K562 (cell line): ENCODE results near the gene ABLIM2. TPM values are rescaled to one million over a fixed set of nuclear protein-coding genes. Genes with fewer than 3 reads are reported as not detected.

Experiments used
- ATAC-seq: fragments of 200-7000 bp; cut with Tn5 transposase; 3 replicates; pipeline ENCODE4 v1.9.1; 2020; ENCODE audit warnings: moderate library complexity
- BruUV-seq: library from RNA; stranded (reverse); fragments of 400-500 nt; replicated peaks from 2 replicates; lab custom pipeline; 2021; lab: Mats Ljungman, UMichigan
- CTCF ChIA-PET: fragments of 300-600 bp; formaldehyde crosslinking; extraction: SDS; loops from one replicate; lab custom pipeline; 2021; ENCODE audit warnings: low intra/inter-chr PET ratio; lab: Yijun Ruan, JAX
- POLR2A ChIA-PET: fragments of 300-600, 350-650 bp; sonication (Branson Sonifier 250); formaldehyde crosslinking; extraction: SDS; loops from one replicate; lab custom pipeline; 2021; ENCODE audit warnings: antibody characterized with exemption, inconsistent platforms; lab: Yijun Ruan, JAX
- DNase-seq, 4 experiments: peaks; one replicate each; pipeline versions ENCODE4 v3.0.0 to v3.0.0-alpha.2; 2011 to 2018; ENCODE audit warnings: low spot score in 3 of 4, mixed read lengths in 3 of 4; ENCODE audit errors: extremely low read depth in 1 of 4
- FAIRE-seq: peaks from 2 replicates; lab custom pipeline; 2011; peaks lifted over from hg19 to GRCh38; lab: Jason Lieb, UNC
- H2AFZ ChIP-seq: 2 replicates; pipeline ENCODE4 v1.6.0; 2011; ENCODE audit warnings: low read depth, low read length, control low read depth, inconsistent platforms
- H3K27ac ChIP-seq: fragments of 200-600 bp; 3 replicates; pipeline ENCODE4 v1.8.0; 2011; ENCODE audit warnings: low read depth, mild to moderate bottlenecking, control low read depth, inconsistent platforms, low read length, moderate library complexity, mixed read lengths; ENCODE audit errors: extremely low read depth
- H3K27me3 ChIP-seq, 2 experiments: fragments of 300-600 bp in 1 of 2; 2 replicates in 1 of 2; 3 replicates in 1 of 2; pipeline versions ENCODE4 v1.6.0 to v1.8.0; 2011; ENCODE audit warnings: inconsistent platforms in 2 of 2, low read length in 2 of 2, mild to moderate bottlenecking in 1 of 2, mixed read lengths in 1 of 2, moderate library complexity in 1 of 2; ENCODE audit not compliant: control insufficient read depth in 2 of 2, insufficient read depth in 2 of 2
- H3K36me3 ChIP-seq: fragments of 300-600 bp; 3 replicates; pipeline ENCODE4 v1.8.0; 2011; ENCODE audit warnings: mild to moderate bottlenecking, low read length, inconsistent platforms; ENCODE audit not compliant: control insufficient read depth, insufficient read depth
- H3K4me1 ChIP-seq, 2 experiments: fragments of 200-600 bp in 1 of 2; replicated peaks in 1 of 2; 2 replicates in 1 of 2; 3 replicates in 1 of 2; pipeline versions ENCODE4 v1.5.1 to v1.8.0; 2011; ENCODE audit warnings: inconsistent platforms in 2 of 2, low read length in 2 of 2, mild to moderate bottlenecking in 1 of 2, mixed read lengths in 1 of 2, moderate library complexity in 1 of 2; ENCODE audit not compliant: control insufficient read depth in 2 of 2, insufficient read depth in 2 of 2
- H3K4me2 ChIP-seq: 2 replicates; pipeline ENCODE4 v1.6.1; 2011; ENCODE audit warnings: low read length, control low read depth, inconsistent platforms, mixed read lengths; ENCODE audit not compliant: insufficient read depth
- H3K4me3 ChIP-seq: fragments of 200-600 bp; sonication (generic), shearing (Covaris generic); 2 replicates; pipeline ENCODE4 v1.5.1; 2016; ENCODE audit warnings: control low read depth, inconsistent platforms
- H3K79me2 ChIP-seq: fragments of 200-600 bp; 3 replicates; pipeline ENCODE4 v1.8.0; 2011; ENCODE audit warnings: low read length, inconsistent platforms; ENCODE audit not compliant: control insufficient read depth, insufficient read depth
- H3K9ac ChIP-seq, 2 experiments: 2 replicates each; pipeline versions ENCODE4 v1.6.0 to v1.6.1; 2011; ENCODE audit warnings: low read depth in 2 of 2, low read length in 2 of 2, control low read depth in 1 of 2, inconsistent platforms in 1 of 2, mild to moderate bottlenecking in 1 of 2, mixed read lengths in 1 of 2; ENCODE audit not compliant: insufficient read depth in 1 of 2
- H3K9me1 ChIP-seq: one replicate; pipeline ENCODE4 v1.6.0; 2011; ENCODE audit warnings: inconsistent platforms, mild to moderate bottlenecking, low read length, moderate library complexity; ENCODE audit not compliant: control insufficient read depth, insufficient read depth
- H3K9me3 ChIP-seq: replicated peaks from 2 replicates; pipeline ENCODE4 v1.5.1; 2011; ENCODE audit warnings: low read depth, low read length, inconsistent platforms; ENCODE audit not compliant: control insufficient read depth, insufficient read depth
- H4K20me1 ChIP-seq: replicated peaks from 2 replicates; pipeline ENCODE4 v1.6.1; 2011; ENCODE audit warnings: low read length, inconsistent platforms, mixed read lengths; ENCODE audit not compliant: control insufficient read depth, insufficient read depth
- CBX1 ChIP-seq: sonication (generic); IDR thresholded peaks from 2 replicates; pipeline ENCODE4 v1.6.1; 2016; ENCODE audit warnings: antibody characterized with exemption, low read depth, mild to moderate bottlenecking
- CGGBP1 ChIP-seq: fragments of 250-450 bp; sonication (Bioruptor Pico); IDR thresholded peaks from 2 replicates; pipeline ENCODE4 v1.9.0; 2021; ENCODE audit warnings: mild to moderate bottlenecking
- KDM1A ChIP-seq, 2 experiments: fragments of 450-650 bp; IDR thresholded peaks; 2 replicates each; pipeline ENCODE4 v1.6.1; 2016; ENCODE audit warnings: mild to moderate bottlenecking in 2 of 2
- KLF6 ChIP-seq: fragments of 250-450 bp; sonication (Bioruptor Pico); IDR thresholded peaks from 2 replicates; pipeline ENCODE4 v1.4.0; 2020; ENCODE audit warnings: mild to moderate bottlenecking, moderate library complexity, borderline replicate concordance
- OTX1 ChIP-seq: fragments of 450-650 bp; formaldehyde crosslinking; IDR thresholded peaks from 2 replicates; pipeline ENCODE4 v1.4.0; 2022; ENCODE audit warnings: mild to moderate bottlenecking
- ZC3H4 ChIP-seq: sonication (generic); formaldehyde crosslinking; IDR thresholded peaks from 2 replicates; pipeline ENCODE4 v1.9.0; 2021; ENCODE audit warnings: missing genetic modification reagents, borderline replicate concordance
- ZNF408 ChIP-seq: fragments of 250-450 bp; sonication (Bioruptor Pico); IDR thresholded peaks from 2 replicates; pipeline ENCODE4 v1.4.0; 2020; ENCODE audit warnings: low read depth, mild to moderate bottlenecking, moderate library complexity
- ZNF592 ChIP-seq: fragments of 450-650 bp; IDR thresholded peaks from 2 replicates; pipeline ENCODE4 v1.6.1; 2017; ENCODE audit warnings: antibody characterized with exemption, mild to moderate bottlenecking
- WGBS: fragments of 100-300 bp; shearing (Covaris generic); methylation state at CpG from one replicate; pipeline ENCODE4 v1.1.6; 2016; ENCODE audit warnings: low coverage, mixed read lengths; ENCODE audit not compliant: insufficient coverage; ENCODE audit errors: missing lambda C conversion rate; 5-methylcytosine and 5-hydroxymethylcytosine counted together
- in situ Hi-C: fragments of 300-500 bp; cut with MboI; formaldehyde crosslinking; loops from 4 replicates; pipeline ENCODE4 v1.15.0; 2018; ENCODE audit warnings: inconsistent platforms, mixed read lengths
- intact Hi-C: fragments of 100-400 bp; cut with micrococcal nuclease; formaldehyde crosslinking; loops from 2 replicates; pipeline ENCODE4 v1.14.2; 2022
- polyA plus RNA-seq, 8 experiments: library from polyadenylated mRNA; depleted of rRNA in 4 of 8; stranded (reverse) in 5 of 8; unstranded in 3 of 8; fragments of >200 nt; fragmentation: Nextera tagmentation in 2 of 8; fragmentation: Illumina TruSeq in 1 of 8; extraction: Ambion mirVana in 2 of 8; extraction: Trizol in 1 of 8; gene quantifications; 2 replicates each; pipeline versions ENCODE4 v1.2.1 to v1.2.3, GENCODE V29; 2011 to 2014; ENCODE audit warnings: inconsistent platforms in 1 of 8, missing spikeins in 1 of 8
- total RNA-seq, 7 experiments: library from RNA; depleted of rRNA in 6 of 7; stranded (reverse); fragments of >200 nt in 6 of 7; fragmentation: Illumina TruSeq in 2 of 7; extraction: Trizol in 2 of 7; gene quantifications; 2 replicates each; pipeline versions ENCODE4 v1.2.1 to v1.2.3, GENCODE V29; 2011 to 2021; ENCODE audit warnings: low replicate concordance in 1 of 7

The ABLIM2 gene
- total and polyA plus RNA-seq, 9 of the 15 experiments (the other 6 are each of a cell fraction or from before 2014, with no cell fraction given) = not detected

- peaks cover 2 to 18% of the 10 kb centered on the region in 2 experiments; a peak in 3 of 5 replicates for H3K27me3 ChIP-seq
- in situ Hi-C loops = no loop called here
- ChIA-PET CTCF (no interaction called here), POLR2A (interaction anchor here (0.6 to 1.1 kb wide), 4 partner anchors 8 to 42 kb away, joined by 3 read pairs; partner anchors contain the start of gene SH3TC1)
- H3K79me2 ChIP-seq = no peaks in the 10 kb centered on the region
- no peak overlapping the region for H3K27ac ChIP-seq
- intact Hi-C loops = no loop called here
- H4K20me1 ChIP-seq = peaks cover 13% of the 10 kb centered on the region
- H3K4me2 ChIP-seq = no peak overlapping the region
- FAIRE-seq = no peak
- H3K9me3 ChIP-seq = no peaks in the 10 kb centered on the region; the same call in 1 of the 2 replicates
- no peak overlapping the region for H3K4me3 ChIP-seq
- no peak overlapping the region for H3K9ac ChIP-seq
- WGBS = 9% methylated on average over 8 of the region's 8 CpGs
- ATAC-seq = no peak
- no peaks in the 10 kb centered on the region for H3K36me3 ChIP-seq
- H3K9me1 ChIP-seq = peaks cover 3% of the 10 kb centered on the region
- TF ChIP-seq ZC3H4 (CRISPR knock-in tag) (no peak), OTX1 (no peak), CBX1 (no peak), ZNF592 (no peak), KLF6 (CRISPR knock-in tag) (no peak), ZNF408 (CRISPR knock-in tag) (no peak), CGGBP1 (CRISPR knock-in tag) (no peak), KDM1A (IDR thresholded peaks at IDR 0.05) (peak in 1 of 2 experiments; percentile 40; a peak in 1 of 4 replicates)
- TF ChIP-seq, all 486 proteins: peak for 1
- Histone ChIP-seq H2AFZ (no peak overlapping the region), H3K4me1 (peaks cover 2 to 19% of the 10 kb centered on the region in 2 experiments; a peak in 2 of 5 replicates)
- no peak for DNase-seq
- BruUV-seq = no TSS peak
Observed at GRCh38 chr4:8180310-8181093, 21.9 kb upstream of the ABLIM2 start.
